K562 (cell line): ENCODE data around the gene PTOV1. TPM values are rescaled to one million over a fixed set of nuclear protein-coding genes. Genes with fewer than 3 reads are reported as not detected.

Source experiments
- ATAC-seq: fragments of 200-7000 bp; cut with Tn5 transposase; 3 replicates; pipeline ENCODE4 v1.9.1; 2020; ENCODE audit warnings: moderate library complexity
- BruUV-seq: library from RNA; stranded (reverse); fragments of 400-500 nt; replicated peaks from 2 replicates; lab custom pipeline; 2021; lab: Mats Ljungman, UMichigan
- CTCF ChIA-PET: fragments of 300-600 bp; formaldehyde crosslinking; extraction: SDS; loops from one replicate; lab custom pipeline; 2021; ENCODE audit warnings: low intra/inter-chr PET ratio; lab: Yijun Ruan, JAX
- POLR2A ChIA-PET: fragments of 300-600, 350-650 bp; sonication (Branson Sonifier 250); formaldehyde crosslinking; extraction: SDS; loops from one replicate; lab custom pipeline; 2021; ENCODE audit warnings: antibody characterized with exemption, inconsistent platforms; lab: Yijun Ruan, JAX
- DNase-seq, 4 experiments: peaks; one replicate each; pipeline versions ENCODE4 v3.0.0 to v3.0.0-alpha.2; 2011 to 2018; ENCODE audit warnings: low spot score in 3 of 4, mixed read lengths in 3 of 4; ENCODE audit errors: extremely low read depth in 1 of 4
- FAIRE-seq: peaks from 2 replicates; lab custom pipeline; 2011; peaks lifted over from hg19 to GRCh38; lab: Jason Lieb, UNC
- H2AFZ ChIP-seq: 2 replicates; pipeline ENCODE4 v1.6.0; 2011; ENCODE audit warnings: low read depth, low read length, control low read depth, inconsistent platforms
- H3K27ac ChIP-seq: fragments of 200-600 bp; 3 replicates; pipeline ENCODE4 v1.8.0; 2011; ENCODE audit warnings: low read depth, mild to moderate bottlenecking, control low read depth, inconsistent platforms, low read length, moderate library complexity, mixed read lengths; ENCODE audit errors: extremely low read depth
- H3K27me3 ChIP-seq, 2 experiments: fragments of 300-600 bp in 1 of 2; 2 replicates in 1 of 2; 3 replicates in 1 of 2; pipeline versions ENCODE4 v1.6.0 to v1.8.0; 2011; ENCODE audit warnings: inconsistent platforms in 2 of 2, low read length in 2 of 2, mild to moderate bottlenecking in 1 of 2, mixed read lengths in 1 of 2, moderate library complexity in 1 of 2; ENCODE audit not compliant: control insufficient read depth in 2 of 2, insufficient read depth in 2 of 2
- H3K36me3 ChIP-seq: fragments of 300-600 bp; 3 replicates; pipeline ENCODE4 v1.8.0; 2011; ENCODE audit warnings: mild to moderate bottlenecking, low read length, inconsistent platforms; ENCODE audit not compliant: control insufficient read depth, insufficient read depth
- H3K4me1 ChIP-seq, 2 experiments: fragments of 200-600 bp in 1 of 2; replicated peaks in 1 of 2; 2 replicates in 1 of 2; 3 replicates in 1 of 2; pipeline versions ENCODE4 v1.5.1 to v1.8.0; 2011; ENCODE audit warnings: inconsistent platforms in 2 of 2, low read length in 2 of 2, mild to moderate bottlenecking in 1 of 2, mixed read lengths in 1 of 2, moderate library complexity in 1 of 2; ENCODE audit not compliant: control insufficient read depth in 2 of 2, insufficient read depth in 2 of 2
- H3K4me2 ChIP-seq: 2 replicates; pipeline ENCODE4 v1.6.1; 2011; ENCODE audit warnings: low read length, control low read depth, inconsistent platforms, mixed read lengths; ENCODE audit not compliant: insufficient read depth
- H3K4me3 ChIP-seq: fragments of 200-600 bp; sonication (generic), shearing (Covaris generic); 2 replicates; pipeline ENCODE4 v1.5.1; 2016; ENCODE audit warnings: control low read depth, inconsistent platforms
- H3K79me2 ChIP-seq: fragments of 200-600 bp; 3 replicates; pipeline ENCODE4 v1.8.0; 2011; ENCODE audit warnings: low read length, inconsistent platforms; ENCODE audit not compliant: control insufficient read depth, insufficient read depth
- H3K9ac ChIP-seq, 2 experiments: 2 replicates each; pipeline versions ENCODE4 v1.6.0 to v1.6.1; 2011; ENCODE audit warnings: low read depth in 2 of 2, low read length in 2 of 2, control low read depth in 1 of 2, inconsistent platforms in 1 of 2, mild to moderate bottlenecking in 1 of 2, mixed read lengths in 1 of 2; ENCODE audit not compliant: insufficient read depth in 1 of 2
- H3K9me1 ChIP-seq: one replicate; pipeline ENCODE4 v1.6.0; 2011; ENCODE audit warnings: inconsistent platforms, mild to moderate bottlenecking, low read length, moderate library complexity; ENCODE audit not compliant: control insufficient read depth, insufficient read depth
- H3K9me3 ChIP-seq: replicated peaks from 2 replicates; pipeline ENCODE4 v1.5.1; 2011; ENCODE audit warnings: low read depth, low read length, inconsistent platforms; ENCODE audit not compliant: control insufficient read depth, insufficient read depth
- H4K20me1 ChIP-seq: replicated peaks from 2 replicates; pipeline ENCODE4 v1.6.1; 2011; ENCODE audit warnings: low read length, inconsistent platforms, mixed read lengths; ENCODE audit not compliant: control insufficient read depth, insufficient read depth
- ATF3 ChIP-seq, 2 experiments: fragments of 450-650 bp in 1 of 2; sonication (generic) in 1 of 2; formaldehyde crosslinking in 1 of 2; IDR thresholded peaks in 1 of 2; conservative IDR thresholded peaks in 1 of 2; 2 replicates each; pipeline versions ENCODE4 v1.6.1 to v1.8.1; 2016 to 2023; ENCODE audit warnings: mild to moderate bottlenecking in 2 of 2, moderate library complexity in 2 of 2, inconsistent platforms in 1 of 2, missing genetic modification reagents in 1 of 2
- BRF1 ChIP-seq: IDR thresholded peaks from 3 replicates; pipeline ENCODE4 v1.6.1; 2011; ENCODE audit warnings: borderline replicate concordance, mild to moderate bottlenecking; ENCODE audit not compliant: insufficient read length; ENCODE audit errors: extremely low read depth
- CHCHD3 ChIP-seq: fragments of 250-450 bp; sonication (Bioruptor Pico); IDR thresholded peaks from 2 replicates; pipeline ENCODE4 v2.1.2; 2022; ENCODE audit warnings: mild to moderate bottlenecking
- NR2F6 ChIP-seq: fragments of 450-650 bp; formaldehyde crosslinking; IDR thresholded peaks from 2 replicates; pipeline ENCODE4 v1.4.0; 2020; ENCODE audit warnings: mild to moderate bottlenecking
- SMAD1 ChIP-seq: fragments of 150-350 bp; IDR thresholded peaks from 2 replicates; pipeline ENCODE4 v1.6.1; 2014; ENCODE audit warnings: low read length, low read depth; ENCODE audit not compliant: partially characterized antibody
- WGBS: fragments of 100-300 bp; shearing (Covaris generic); methylation state at CpG from one replicate; pipeline ENCODE4 v1.1.6; 2016; ENCODE audit warnings: low coverage, mixed read lengths; ENCODE audit not compliant: insufficient coverage; ENCODE audit errors: missing lambda C conversion rate; 5-methylcytosine and 5-hydroxymethylcytosine counted together
- in situ Hi-C: fragments of 300-500 bp; cut with MboI; formaldehyde crosslinking; loops from 4 replicates; pipeline ENCODE4 v1.15.0; 2018; ENCODE audit warnings: inconsistent platforms, mixed read lengths
- intact Hi-C: fragments of 100-400 bp; cut with micrococcal nuclease; formaldehyde crosslinking; loops from 2 replicates; pipeline ENCODE4 v1.14.2; 2022
- polyA plus RNA-seq, 8 experiments: library from polyadenylated mRNA; depleted of rRNA in 4 of 8; stranded (reverse) in 5 of 8; unstranded in 3 of 8; fragments of >200 nt; fragmentation: Nextera tagmentation in 2 of 8; fragmentation: Illumina TruSeq in 1 of 8; extraction: Ambion mirVana in 2 of 8; extraction: Trizol in 1 of 8; gene quantifications; 2 replicates each; pipeline versions ENCODE4 v1.2.1 to v1.2.3, GENCODE V29; 2011 to 2014; ENCODE audit warnings: inconsistent platforms in 1 of 8, missing spikeins in 1 of 8
- total RNA-seq, 7 experiments: library from RNA; depleted of rRNA in 6 of 7; stranded (reverse); fragments of >200 nt in 6 of 7; fragmentation: Illumina TruSeq in 2 of 7; extraction: Trizol in 2 of 7; gene quantifications; 2 replicates each; pipeline versions ENCODE4 v1.2.1 to v1.2.3, GENCODE V29; 2011 to 2021; ENCODE audit warnings: low replicate concordance in 1 of 7

The PTOV1 gene
- total and polyA plus RNA-seq, 9 of the 15 experiments (the other 6 are each of a cell fraction or from before 2014, with no cell fraction given) = 4.9 to 169 (median 43.5) TPM

- TF ChIP-seq CHCHD3 (CRISPR knock-in tag) (no peak), ATF3 (IDR thresholded peaks at IDR 0.05) (no peak), ATF3 (CRISPR knock-in tag; conservative IDR thresholded peaks at IDR 0.05) (no peak), SMAD1 (no peak), NR2F6 (CRISPR knock-in tag) (no peak), BRF1 (no peak)
- in situ Hi-C loops = no loop called here
- DNase-seq (no peak), ATAC-seq (no peak), FAIRE-seq (no peak)
- intact Hi-C loops = no loop called here
- Histone ChIP-seq H3K36me3 (peaks cover 88% of the 10 kb centered on the region; the same call in 2 of the 3 replicates), H4K20me1 (no peaks in the 10 kb centered on the region), H3K79me2 (no peaks in the 10 kb centered on the region; the same call in 2 of the 3 replicates), H3K27ac (no peak overlapping the region), H3K4me3 (no peak overlapping the region), H3K9ac (peak overlapping the region in 1 of 2 experiments; percentile 1; a peak in 1 of 4 replicates), H3K9me1 (no peaks in the 10 kb centered on the region), H3K9me3 (no peaks in the 10 kb centered on the region), H2AFZ (no peak overlapping the region), H3K4me2 (no peak overlapping the region), H3K4me1 (peaks cover 0 to 21% of the 10 kb centered on the region in 2 experiments; a peak in 2 of 5 replicates), H3K27me3 (no peaks in the 10 kb centered on the region)
- no TSS peak for BruUV-seq
- WGBS = 96% methylated on average over 10 of the region's 12 CpGs
- CTCF ChIA-PET = no interaction called here
- POLR2A ChIA-PET = interaction anchor here (1.4 to 2.1 kb wide), 2 partner anchors 12 to 20 kb away, joined by 5 to 7 read pairs; partner anchors contain the start of gene PTOV1
Observed at GRCh38 chr19:49830766-49831165, 20.2 kb upstream of the PTOV1 start.
